HFFc6 (cell line): Measurements from ENCODE around the gene CDH22. TPM values are rescaled to one million over a fixed set of nuclear protein-coding genes. Genes with fewer than 3 reads are reported as not detected.

ENCODE experiments used
- DNase-seq: peaks from one replicate; pipeline ENCODE4 v3.0.0-alpha.2; 2018
- H3K27ac Mint-ChIP-seq: 2 replicates; pipeline ENCODE4 v1.8.0; 2020; ENCODE audit warnings: mild to moderate bottlenecking, mixed read lengths
- H3K27me3 Mint-ChIP-seq: 2 replicates; pipeline ENCODE4 v1.8.0; 2021; ENCODE audit warnings: mild to moderate bottlenecking, moderate library complexity, mixed read lengths; ENCODE audit not compliant: insufficient read depth
- H3K36me3 Mint-ChIP-seq: 2 replicates; pipeline ENCODE4 v1.8.0; 2021; ENCODE audit warnings: low read depth, mixed read lengths
- H3K4me1 Mint-ChIP-seq: 2 replicates; pipeline ENCODE4 v1.8.0; 2020; ENCODE audit warnings: low read depth, mixed read lengths
- H3K4me3 Mint-ChIP-seq: 2 replicates; pipeline ENCODE4 v1.8.0; 2020; ENCODE audit warnings: mild to moderate bottlenecking, moderate library complexity, mixed read lengths
- H3K9me3 Mint-ChIP-seq: 2 replicates; pipeline ENCODE4 v1.8.0; 2020; ENCODE audit warnings: mild to moderate bottlenecking, mixed read lengths
- CTCF ChIP-seq: fragments of 200-600 bp; sonication (generic); IDR thresholded peaks from 2 replicates; pipeline ENCODE4 v1.5.0; 2021; ENCODE audit warnings: antibody characterized with exemption, mild to moderate bottlenecking
- total RNA-seq, 6 experiments: library from RNA; stranded (reverse); fragmentation: NEBNext Ultra II Directional; extraction: Animal tissue kit (Norgen Biotek cat#: 25700); gene quantifications; 2 replicates in 1 of 6; 3 replicates in 5 of 6; pipeline ENCODE4 v1.2.3, GENCODE V29; 2021

The CDH22 gene
- total RNA-seq, 6 experiments from 2014 or later = not detected

GRCh38 chr20:46273717-46274116 lies 34.6 kb downstream of the CDH22 start:
- Mint-ChIP-seq H3K4me3 (no peak overlapping the region), H3K36me3 (no peaks in the 10 kb centered on the region), H3K9me3 (no peaks in the 10 kb centered on the region; the same call in 1 of the 2 replicates), H3K27me3 (peaks cover 23% of the 10 kb centered on the region), H3K4me1 (no peaks in the 10 kb centered on the region), H3K27ac (no peak overlapping the region)
- no peak for TF ChIP-seq CTCF
- DNase-seq = no peak

GRCh38 chr20:46272389-46273047 lies 35.8 kb downstream of the CDH22 start:
- Mint-ChIP-seq H3K4me3 (no peak overlapping the region), H3K27ac (no peak overlapping the region), H3K4me1 (no peaks in the 10 kb centered on the region), H3K27me3 (peaks cover 27% of the 10 kb centered on the region), H3K9me3 (no peaks in the 10 kb centered on the region; the same call in 1 of the 2 replicates), H3K36me3 (no peaks in the 10 kb centered on the region)
- no peak for TF ChIP-seq CTCF
- DNase-seq = no peak

GRCh38 chr20:46270977-46271744 lies 37.1 kb downstream of the CDH22 start:
- no peak for DNase-seq
- Mint-ChIP-seq H3K27ac (no peak overlapping the region), H3K36me3 (no peaks in the 10 kb centered on the region), H3K4me1 (no peaks in the 10 kb centered on the region), H3K27me3 (peaks cover 22% of the 10 kb centered on the region), H3K4me3 (no peak overlapping the region), H3K9me3 (no peaks in the 10 kb centered on the region)
- no peak for TF ChIP-seq CTCF

- TF ChIP-seq CTCF = no peak
- Mint-ChIP-seq H3K4me1 (no peaks in the 10 kb centered on the region), H3K4me3 (no peak overlapping the region), H3K9me3 (no peaks in the 10 kb centered on the region), H3K36me3 (no peaks in the 10 kb centered on the region), H3K27me3 (peaks cover 22% of the 10 kb centered on the region), H3K27ac (no peak overlapping the region)
- DNase-seq = no peak
These were observed 38.9 kb downstream of the CDH22 start for GRCh38 chr20:46269372-46269771.

GRCh38 chr20:46268662-46269061 lies 39.6 kb downstream of the CDH22 start:
- peaks cover 24% of the 10 kb centered on the region for H3K27me3 Mint-ChIP-seq
- TF ChIP-seq CTCF = no peak
- H3K4me3 Mint-ChIP-seq = no peak overlapping the region
- DNase-seq = no peak
- no peaks in the 10 kb centered on the region for H3K36me3 Mint-ChIP-seq
- no peaks in the 10 kb centered on the region for H3K9me3 Mint-ChIP-seq
- H3K4me1 Mint-ChIP-seq = no peaks in the 10 kb centered on the region
- no peak overlapping the region for H3K27ac Mint-ChIP-seq
